Nucleus accumbens (tissue), 56 donors: ENCODE results near the gene DSC2.
"Not testable (repeated sequence)": the region's sequence is repeated elsewhere in the genome, so short reads cannot be mapped to it uniquely, and the experiment has no call there.

Experiments used
- DNase-seq, 56 donors: peaks; one replicate each; lab custom pipeline; 2025; lab: John Stamatoyannopoulos, UW

Gene DSC2

DNA sequence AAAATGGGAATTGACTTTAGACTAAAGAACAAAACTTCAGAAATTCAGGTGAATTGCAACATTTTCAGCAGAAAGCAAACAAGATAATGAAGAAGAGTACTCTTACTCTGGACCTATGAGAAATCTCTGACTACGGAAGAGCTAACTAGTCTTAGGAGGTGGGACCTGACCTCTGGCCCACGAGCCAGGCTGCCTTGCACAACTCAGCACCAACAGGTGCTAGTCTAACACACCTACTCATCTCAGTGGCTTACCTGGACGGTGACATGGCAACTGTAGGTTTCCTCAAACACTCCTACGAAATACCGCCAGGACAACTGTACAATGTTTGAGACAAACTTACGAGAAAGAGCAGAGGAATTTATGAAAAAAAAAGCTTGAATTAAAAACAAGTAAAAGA is 56.6 kb downstream of the DSC2 start:
- no peak for DNase-seq

DNA sequence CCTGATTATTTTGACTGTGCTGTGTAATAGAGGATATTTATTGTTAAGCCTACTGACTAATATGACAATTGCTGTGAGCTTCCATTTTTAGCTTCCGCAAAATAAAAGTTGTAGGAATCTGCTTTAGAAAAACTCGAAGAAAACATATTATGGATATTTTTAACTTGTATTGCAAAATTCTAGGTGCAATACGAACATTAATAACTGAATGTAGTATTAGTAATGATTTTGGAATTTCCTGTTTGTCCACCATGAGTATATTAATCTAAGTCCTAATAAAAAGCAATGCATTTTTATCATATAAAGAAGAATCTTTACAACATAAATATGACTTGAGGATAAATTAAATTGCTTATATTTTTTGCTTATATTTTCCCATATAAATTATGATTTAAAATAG is 57.3 kb downstream of the DSC2 start:
- DNase-seq = no peak

DNA sequence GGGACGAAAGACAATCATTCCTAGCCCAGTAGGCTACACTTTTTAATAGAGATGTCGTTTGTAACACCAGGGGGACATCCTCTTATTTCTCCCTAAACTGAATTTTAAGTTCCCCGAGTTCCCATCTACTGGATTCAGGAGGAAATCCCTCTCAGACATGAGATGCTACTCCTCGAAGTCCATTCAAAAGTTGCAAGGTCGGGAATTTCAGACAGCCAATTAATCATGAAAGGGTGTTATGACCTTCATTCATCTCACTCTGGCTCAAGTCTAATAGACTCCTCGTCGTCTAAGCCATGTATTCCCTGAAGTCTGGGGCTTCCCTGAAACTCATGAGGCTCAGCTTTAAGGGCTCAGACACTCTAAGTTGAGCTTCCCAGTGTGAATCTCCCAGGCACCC is 58.5 kb downstream of the DSC2 start:
- no peak for DNase-seq

DNA sequence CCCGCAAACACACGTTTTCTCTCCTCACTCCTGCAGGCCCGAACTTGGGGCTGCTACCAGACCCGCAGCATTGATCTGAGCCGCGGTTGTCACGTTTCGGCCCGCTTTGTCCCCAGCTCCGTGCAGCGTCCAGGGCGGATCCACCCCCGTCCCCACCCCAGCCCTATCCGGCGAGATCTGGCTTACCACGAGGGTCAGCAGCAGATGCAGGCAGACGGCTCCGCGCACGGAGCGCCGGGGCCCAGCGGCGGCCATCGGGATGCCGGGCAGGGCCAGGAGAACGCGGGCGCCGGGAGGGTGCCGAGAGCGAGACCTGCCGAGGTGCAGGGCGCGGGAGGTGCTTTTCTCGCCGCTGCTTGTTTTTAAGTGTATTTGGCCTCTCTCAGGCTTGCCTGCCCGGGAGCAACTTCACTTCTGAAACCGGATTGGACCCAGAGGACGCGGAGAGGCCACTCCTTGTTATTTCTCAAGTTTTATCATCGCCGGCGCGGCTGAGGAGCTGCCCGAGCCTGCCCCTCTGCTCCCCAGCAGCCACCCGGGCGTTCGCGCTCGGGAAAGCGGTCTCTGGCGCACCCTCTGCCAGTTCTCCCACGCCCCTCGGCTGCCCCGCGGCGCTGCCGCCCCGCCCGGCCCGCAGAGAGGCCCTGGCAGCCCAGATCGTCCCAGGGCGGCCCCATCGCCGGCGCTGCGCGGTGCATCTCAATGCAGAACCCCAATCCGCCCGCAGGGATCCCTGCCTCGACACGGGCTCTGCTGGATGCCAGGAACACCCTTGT is 59.6 kb downstream of the DSC2 start, which contains the start of gene DSC3:
Gene DSC3 (minus strand): TSS at position 337 of the 776 bp plus-strand sequence. CDS start 82 bp downstream, at position 255.
- no peak for DNase-seq

GRCh38 chr18:31042084-31042405 is 60.2 kb downstream of the DSC2 start:
- no peak for DNase-seq

- DNase-seq = no peak
Observed at GRCh38 chr18:31041271-31042083, 60.7 kb downstream of the DSC2 start.

GRCh38 chr18:31040686-31041270 is 61.4 kb downstream of the DSC2 start:
- no peak for DNase-seq

GRCh38 chr18:31039426-31039825 is 62.8 kb downstream of the DSC2 start:
- no peak for DNase-seq

GRCh38 chr18:31037686-31038085 is 64.5 kb downstream of the DSC2 start:
- not testable (repeated sequence) for DNase-seq

DNA sequence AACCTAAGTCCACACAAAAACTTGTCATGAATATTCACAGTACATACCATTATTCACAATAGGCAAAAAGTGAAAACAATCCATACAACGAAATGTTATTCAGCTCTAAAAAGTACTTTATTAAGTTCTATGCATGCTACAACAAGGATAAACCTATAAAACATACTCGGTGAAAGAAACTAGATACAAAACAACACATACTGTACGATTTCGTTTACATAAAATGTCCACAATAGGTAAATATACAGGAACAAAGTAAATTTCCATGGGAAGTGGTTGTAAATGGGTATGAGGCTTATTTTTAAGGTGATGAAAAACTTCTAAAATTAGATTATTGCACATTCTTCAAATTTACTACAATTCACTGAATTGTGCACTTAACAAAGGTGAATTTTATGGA is 67.7 kb downstream of the DSC2 start:
- no peak for DNase-seq

DNA sequence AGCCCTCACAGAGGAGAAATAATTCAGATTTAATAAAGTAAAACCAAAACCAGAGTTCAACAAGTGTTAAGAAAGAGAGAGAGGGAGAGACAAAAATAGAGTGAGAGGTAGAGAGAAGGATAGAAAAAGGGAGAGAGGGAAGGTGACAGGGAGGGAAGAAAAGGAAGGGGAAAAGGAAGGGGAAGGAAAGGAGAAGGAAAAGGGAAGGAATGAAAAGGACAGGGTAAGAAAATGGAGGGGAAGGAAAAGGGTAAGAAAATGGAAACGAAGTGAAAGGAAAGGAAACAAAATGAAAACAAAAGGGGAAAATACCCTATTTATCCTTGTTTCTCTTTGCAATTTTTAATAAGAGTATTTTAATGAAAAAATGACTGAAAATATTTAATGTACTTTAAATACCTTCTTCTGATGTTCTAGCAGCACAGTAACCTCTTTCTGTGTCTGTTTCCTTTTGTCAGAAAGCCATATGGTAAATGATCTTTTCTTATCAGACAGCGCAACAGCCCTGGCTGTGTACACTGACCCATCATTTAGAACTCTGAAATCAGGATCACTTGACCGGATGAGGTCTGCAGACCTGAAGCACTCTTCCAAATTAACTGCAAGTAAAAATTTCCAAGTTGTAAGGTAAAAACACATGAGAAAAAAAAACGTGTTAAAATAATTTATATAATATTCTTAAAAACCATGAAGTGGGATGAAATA is 71.5 kb downstream of the DSC2 start:
- no peak for DNase-seq

DNA sequence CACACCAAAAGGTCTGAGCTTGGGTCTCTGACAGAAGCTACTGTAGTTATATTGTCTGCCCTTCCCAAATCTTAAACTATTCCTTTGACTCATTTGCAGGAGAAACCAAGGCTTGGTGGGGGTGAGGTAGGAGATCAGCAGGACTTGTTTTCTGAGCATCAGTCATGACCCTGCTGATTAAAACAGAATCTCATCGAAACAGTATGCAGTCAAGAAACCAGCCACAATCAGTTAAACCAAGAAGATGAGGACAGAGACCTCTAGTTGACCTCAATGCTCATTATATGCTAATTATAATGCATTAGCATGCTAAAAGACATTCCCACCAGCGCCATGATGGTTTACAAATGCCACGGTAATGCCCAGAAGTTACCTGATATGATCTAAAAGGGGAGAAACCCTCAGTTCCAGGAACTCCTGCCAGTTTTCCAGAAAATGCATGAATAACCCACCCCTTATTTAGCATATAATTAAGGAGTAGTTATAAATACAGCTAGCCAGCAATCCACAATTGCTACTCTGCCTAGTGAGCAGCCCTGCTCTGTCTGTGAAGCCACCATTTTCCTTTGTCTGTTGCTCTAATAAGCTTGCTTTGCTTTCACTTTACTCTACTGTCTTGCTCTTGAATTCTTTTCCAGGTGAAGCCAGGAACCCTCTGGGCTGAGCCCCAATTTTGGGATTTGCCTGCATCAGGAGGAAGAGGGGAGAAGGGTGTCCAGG is 86.3 kb downstream of the DSC2 start:
- DNase-seq = no peak

GRCh38 chr18:31011455-31011854 is 90.8 kb downstream of the DSC2 start:
- DNase-seq = not testable (repeated sequence)

GRCh38 chr18:31010601-31011000 is 91.6 kb downstream of the DSC2 start:
- DNase-seq = no peak
